CD4-positive, alpha-beta memory T cell (primary cell): Measurements from ENCODE around the gene PCID2. TPM values are rescaled to one million over a fixed set of nuclear protein-coding genes. Genes with fewer than 3 reads are reported as not detected.
A peak's percentile ranks its signal among the peaks of the same experiment; 100 is the strongest.
"Not testable (repeated sequence)": the region's sequence is repeated elsewhere in the genome, so short reads cannot be mapped to it uniquely, and the experiment has no call there.

Experiments
- CTCF ChIA-PET: fragments of 350-600 bp; sonication (Branson Sonifier 250); formaldehyde crosslinking; loops from one replicate; lab custom pipeline; 2021; ENCODE audit warnings: inconsistent platforms; ENCODE audit not compliant: partially characterized antibody; lab: Charles Lee
- POLR2A ChIA-PET: fragments of 350-600 bp; sonication (Branson Sonifier 250); formaldehyde crosslinking; loops from one replicate; lab custom pipeline; 2021; ENCODE audit not compliant: partially characterized antibody; lab: Charles Lee
- DNase-seq, 5 donors: peaks; one replicate each; pipeline versions ENCODE4 v3.0.0 to v3.0.0-alpha.2; 2020 to 2022; ENCODE audit warnings: mixed read lengths in 1 of 5
- H3K27ac ChIP-seq: one replicate; pipeline ENCODE4 v1.7.0; 2013; ENCODE audit warnings: low read depth, low read length
- H3K27me3 ChIP-seq: 2 replicates; pipeline ENCODE4 v1.7.0; 2013; ENCODE audit warnings: mild to moderate bottlenecking, low read length, moderate library complexity; ENCODE audit not compliant: insufficient read depth
- H3K36me3 ChIP-seq: 2 replicates; pipeline ENCODE4 v1.7.0; 2013; ENCODE audit warnings: mild to moderate bottlenecking, low read length, moderate library complexity; ENCODE audit not compliant: insufficient read depth
- H3K4me1 ChIP-seq: 2 replicates; pipeline ENCODE4 v1.7.0; 2013; ENCODE audit warnings: mild to moderate bottlenecking, low read length, moderate library complexity; ENCODE audit not compliant: insufficient read depth
- H3K4me3 ChIP-seq, 2 donors: one replicate each; pipeline ENCODE4 v1.7.0; 2013; ENCODE audit warnings: low read length in 2 of 2, mild to moderate bottlenecking in 1 of 2
- H3K9me3 ChIP-seq, 2 donors: one replicate each; pipeline ENCODE4 v1.7.0; 2013; ENCODE audit warnings: low read length in 2 of 2, control low read depth in 1 of 2; ENCODE audit not compliant: control insufficient read depth in 1 of 2
- H3K27ac Mint-ChIP-seq, 7 donors: one replicate each; pipeline ENCODE4 v1.8.0; 2020 to 2021; ENCODE audit warnings: mixed read lengths in 7 of 7, mild to moderate bottlenecking in 6 of 7, inconsistent platforms in 3 of 7, moderate library complexity in 3 of 7
- H3K27me3 Mint-ChIP-seq, 2 donors: one replicate each; pipeline ENCODE4 v1.8.0; 2020 to 2021; ENCODE audit warnings: mixed read lengths in 2 of 2
- H3K36me3 Mint-ChIP-seq, 2 donors: one replicate each; pipeline ENCODE4 v1.8.0; 2020 to 2021; ENCODE audit warnings: mixed read lengths in 2 of 2, inconsistent platforms in 1 of 2, mild to moderate bottlenecking in 1 of 2
- H3K4me1 Mint-ChIP-seq, 4 donors: one replicate each; pipeline ENCODE4 v1.8.0; 2020 to 2021; ENCODE audit warnings: mixed read lengths in 4 of 4, mild to moderate bottlenecking in 1 of 4
- H3K4me3 Mint-ChIP-seq, 8 donors: one replicate each; pipeline ENCODE4 v1.8.0; 2020 to 2021; ENCODE audit warnings: mixed read lengths in 8 of 8, mild to moderate bottlenecking in 7 of 8, moderate library complexity in 6 of 8, inconsistent platforms in 3 of 8
- H3K9me3 Mint-ChIP-seq, 8 donors: one replicate each; pipeline ENCODE4 v1.8.0; 2020 to 2021; ENCODE audit warnings: mixed read lengths in 8 of 8, mild to moderate bottlenecking in 5 of 8, inconsistent platforms in 3 of 8, moderate library complexity in 1 of 8
- intact Hi-C: fragments of 100-400 bp; cut with micrococcal nuclease; formaldehyde crosslinking; loops from one replicate; pipeline ENCODE4 v1.15.1; 2023
- polyA plus RNA-seq, 2 donors: library from polyadenylated mRNA; unstranded; fragments of 300-500 nt; fragmentation: Illumina TruSeq; gene quantifications; one replicate each; pipeline ENCODE4 v1.2.3, GENCODE V29; 2021
- total RNA-seq, 2 experiments: library from RNA; stranded (reverse); gene quantifications; one replicate each; pipeline ENCODE4 v1.2.3, GENCODE V29; 2021

Gene PCID2
- total and polyA plus RNA-seq, 4 experiments from 2014 or later = 78.2 to 100 (median 82.3) TPM

DNA sequence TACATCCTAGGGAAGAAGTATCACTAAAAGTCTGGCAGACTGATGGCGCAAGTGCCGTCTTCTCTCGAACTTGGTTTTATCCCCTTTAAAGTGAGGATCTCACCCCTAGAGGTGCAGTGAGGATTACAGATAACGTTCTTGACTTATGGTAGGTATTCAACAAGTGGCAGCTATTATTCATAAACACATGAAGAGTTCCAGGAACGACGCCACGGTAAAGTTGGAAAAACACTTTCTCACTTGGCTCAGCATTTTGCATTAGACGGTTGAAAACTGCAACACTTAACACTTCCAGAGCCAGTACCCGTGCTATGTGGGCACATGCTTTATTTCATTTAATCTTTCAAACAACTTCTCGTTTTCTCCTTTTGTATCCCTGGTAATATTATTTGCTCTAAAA is 41.3 kb downstream of the PCID2 start:
- Mint-ChIP-seq H3K4me1 (peaks cover 11 to 41% (median 26%) of the 10 kb centered on the region in 4 donors), H3K4me3 (no peak overlapping the region), H3K9me3 (peaks cover 0 to 17% (median 3%) of the 10 kb centered on the region in 8 donors), H3K27me3 (no peaks in the 10 kb centered on the region), H3K36me3 (peaks cover 28 to 31% of the 10 kb centered on the region in 2 donors), H3K27ac (peak overlapping the region in 1 of 7 donors; percentile 22)
- H3K27me3 ChIP-seq = no peaks in the 10 kb centered on the region
- no peak overlapping the region for H3K27ac ChIP-seq
- intact Hi-C loops = no loop called here
- no peaks in the 10 kb centered on the region for H3K9me3 ChIP-seq
- POLR2A ChIA-PET = interaction anchor here (1.5 kb wide), 1 partner anchor 8 kb away, joined by 3 read pairs; no protein-coding TSS in a partner anchor
- H3K4me3 ChIP-seq = no peak overlapping the region
- CTCF ChIA-PET = no interaction called here
- H3K36me3 ChIP-seq = no peaks in the 10 kb centered on the region
- no peak for DNase-seq
- peaks cover 25% of the 10 kb centered on the region for H3K4me1 ChIP-seq

DNA sequence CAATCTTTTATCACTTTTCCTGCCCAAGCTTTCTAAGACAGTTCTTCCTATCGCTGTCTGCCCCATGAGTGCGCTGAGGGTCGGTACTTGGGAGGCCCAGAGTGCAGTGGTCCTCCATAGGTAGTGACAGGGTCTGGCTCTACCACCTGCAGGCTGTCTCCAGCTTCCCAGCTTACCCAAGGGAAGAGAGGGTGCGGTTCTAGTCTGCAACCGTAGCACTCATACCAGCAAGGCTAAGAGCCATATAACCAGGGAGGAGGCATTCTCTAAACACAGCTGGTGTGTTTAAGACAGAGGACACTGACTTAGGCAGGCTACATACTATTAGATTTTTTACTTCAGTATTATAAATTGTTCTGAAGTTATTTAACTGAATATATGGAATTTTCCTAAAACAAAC is 41.8 kb downstream of the PCID2 start:
- Mint-ChIP-seq H3K4me1 (peaks cover 11 to 41% (median 26%) of the 10 kb centered on the region in 4 donors), H3K9me3 (peaks cover 0 to 17% (median 3%) of the 10 kb centered on the region in 8 donors), H3K27ac (peak overlapping the region in 5 of 7 donors; percentile 2 to 69 (median 31)), H3K36me3 (peaks cover 26 to 31% of the 10 kb centered on the region in 2 donors), H3K27me3 (no peaks in the 10 kb centered on the region), H3K4me3 (no peak overlapping the region)
- H3K4me1 ChIP-seq = peaks cover 25% of the 10 kb centered on the region
- H3K36me3 ChIP-seq = no peaks in the 10 kb centered on the region
- ChIA-PET POLR2A (interaction anchor here (1.5 kb wide), 1 partner anchor 9 kb away, joined by 3 read pairs; no protein-coding TSS in a partner anchor), CTCF (no interaction called here)
- H3K27ac ChIP-seq = no peak overlapping the region
- H3K9me3 ChIP-seq = no peaks in the 10 kb centered on the region
- H3K27me3 ChIP-seq = no peaks in the 10 kb centered on the region
- no peak overlapping the region for H3K4me3 ChIP-seq
- intact Hi-C loops = no loop called here
- DNase-seq = no peak

GRCh38 chr13:113166266-113166665 is 42.2 kb downstream of the PCID2 start:
- H3K36me3 ChIP-seq = no peaks in the 10 kb centered on the region
- H3K9me3 Mint-ChIP-seq = peaks cover 0 to 17% (median 3%) of the 10 kb centered on the region in 8 donors
- no peak overlapping the region for H3K4me3 Mint-ChIP-seq
- peak overlapping the region in 6 of 7 donors; percentile 2 to 77 (median 46) for H3K27ac Mint-ChIP-seq
- peaks cover 23 to 27% of the 10 kb centered on the region in 2 donors for H3K36me3 Mint-ChIP-seq
- H3K4me1 Mint-ChIP-seq = peaks cover 11 to 39% (median 25%) of the 10 kb centered on the region in 4 donors
- ChIA-PET CTCF (no interaction called here), POLR2A (interaction anchor here (1.2 to 1.5 kb wide), 2 partner anchors 9 to 42 kb away, joined by 3 to 4 read pairs; partner anchors contain the start of gene PCID2)
- no peak for DNase-seq
- no peak overlapping the region for H3K27ac ChIP-seq
- H3K9me3 ChIP-seq = no peaks in the 10 kb centered on the region
- no peak overlapping the region for H3K4me3 ChIP-seq
- H3K27me3 Mint-ChIP-seq = no peaks in the 10 kb centered on the region
- intact Hi-C loops = no loop called here
- H3K4me1 ChIP-seq = peaks cover 24% of the 10 kb centered on the region
- no peaks in the 10 kb centered on the region for H3K27me3 ChIP-seq

DNA sequence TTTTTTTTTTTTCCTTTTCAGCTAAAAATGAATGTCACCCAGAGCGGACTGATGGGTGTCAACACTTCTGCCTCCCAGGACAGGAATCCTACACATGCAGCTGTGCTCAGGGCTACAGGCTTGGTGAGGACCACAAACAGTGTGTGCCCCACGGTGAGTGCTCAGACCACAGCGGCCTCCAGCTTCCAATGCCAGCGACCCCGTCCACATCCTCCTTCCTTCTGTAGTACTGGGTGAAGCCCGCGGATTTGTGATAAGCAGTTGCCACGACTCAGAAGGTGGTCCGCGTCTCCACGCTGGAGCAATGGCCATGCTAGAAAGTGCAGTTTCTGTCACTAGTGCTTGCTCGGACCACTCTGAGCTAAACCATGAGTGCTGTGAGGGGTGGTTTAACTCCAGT is 44.0 kb downstream of the PCID2 start:
- H3K9me3 Mint-ChIP-seq = peaks cover 0 to 17% (median 3%) of the 10 kb centered on the region in 8 donors
- H3K27me3 ChIP-seq = no peaks in the 10 kb centered on the region
- H3K36me3 ChIP-seq = no peaks in the 10 kb centered on the region
- H3K4me3 ChIP-seq = no peak overlapping the region
- H3K4me1 ChIP-seq = peaks cover 24% of the 10 kb centered on the region
- ChIA-PET CTCF (no interaction called here), POLR2A (interaction anchor here (2.4 kb wide), 1 partner anchor 44 kb away, joined by 14 read pairs; the partner anchor contains the start of genes CUL4A and PCID2)
- intact Hi-C loops = no loop called here
- H3K27me3 Mint-ChIP-seq = no peaks in the 10 kb centered on the region
- H3K4me1 Mint-ChIP-seq = peaks cover 13 to 44% (median 31%) of the 10 kb centered on the region in 4 donors
- no peaks in the 10 kb centered on the region for H3K9me3 ChIP-seq
- DNase-seq = no peak
- H3K27ac ChIP-seq = no peak overlapping the region
- H3K36me3 Mint-ChIP-seq = peaks cover 12 to 17% of the 10 kb centered on the region in 2 donors
- peak overlapping the region in 2 of 8 donors; percentile 26 to 53 for H3K4me3 Mint-ChIP-seq
- peak overlapping the region in 5 of 7 donors; percentile 22 to 91 (median 79) for H3K27ac Mint-ChIP-seq

DNA sequence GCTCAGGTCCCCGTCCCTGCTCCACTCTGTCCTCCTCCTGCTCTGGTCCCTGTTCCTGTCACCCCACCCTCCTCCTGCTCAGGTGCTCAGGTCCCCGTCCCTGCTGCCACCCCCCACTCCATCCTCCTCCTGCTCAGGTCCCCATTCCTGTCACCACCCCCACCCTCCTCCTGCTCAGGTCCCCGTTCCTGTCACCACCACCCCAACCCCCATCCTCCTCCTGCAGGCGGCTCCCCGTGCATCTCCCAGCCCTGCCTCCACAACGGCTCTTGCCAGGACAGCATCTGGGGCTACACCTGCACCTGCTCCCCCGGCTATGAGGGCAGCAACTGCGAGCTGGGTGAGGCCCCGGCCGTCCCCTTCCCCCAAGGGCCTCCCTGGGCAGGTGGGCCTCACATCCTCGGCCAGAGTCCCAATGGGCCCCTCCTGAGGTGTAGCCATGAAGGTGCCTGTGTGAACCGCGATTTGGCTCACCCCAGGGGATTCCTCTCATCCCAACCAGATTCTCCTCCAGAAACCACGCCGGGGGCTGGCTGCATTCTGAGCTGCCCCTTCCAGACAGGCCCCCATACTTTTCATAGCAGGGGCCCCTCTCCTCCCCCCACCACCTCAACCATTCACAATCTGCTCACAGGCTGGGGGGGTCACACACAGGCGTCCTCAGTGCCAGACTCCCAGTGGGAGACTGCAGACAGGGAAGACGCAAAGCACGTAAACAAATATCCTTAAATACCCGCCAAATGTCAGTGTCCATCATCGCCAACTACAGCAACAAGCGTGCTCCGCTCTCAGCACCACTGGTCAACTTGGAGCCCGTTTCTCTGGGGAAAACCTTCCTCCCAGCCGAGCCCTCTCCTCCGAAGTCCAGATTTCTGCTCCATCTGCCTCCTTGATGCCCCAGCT is 45.4 kb downstream of the PCID2 start:
- Histone ChIP-seq H3K4me1 (peaks cover 24% of the 10 kb centered on the region), H3K4me3 (no peak overlapping the region), H3K36me3 (no peaks in the 10 kb centered on the region), H3K9me3 (no peaks in the 10 kb centered on the region), H3K27ac (peak overlapping the region; percentile 25), H3K27me3 (no peaks in the 10 kb centered on the region)
- peak in 2 of 5 donors; percentile 44 to 66 for DNase-seq
- H3K27ac Mint-ChIP-seq = peak overlapping the region in 6 of 7 donors; percentile 15 to 90 (median 67)
- H3K27me3 Mint-ChIP-seq = no peaks in the 10 kb centered on the region
- peaks cover 13 to 44% (median 31%) of the 10 kb centered on the region in 4 donors for H3K4me1 Mint-ChIP-seq
- H3K36me3 Mint-ChIP-seq = peaks cover 4 to 5% of the 10 kb centered on the region in 2 donors
- H3K9me3 Mint-ChIP-seq = peaks cover 0 to 13% (median 3%) of the 10 kb centered on the region in 8 donors
- ChIA-PET CTCF (no interaction called here), POLR2A (interaction anchor here (0.7 to 2.4 kb wide), 3 partner anchors 20 to 46 kb away, joined by 3 to 14 read pairs (median 4); partner anchors contain the start of genes CUL4A and PCID2)
- peak overlapping the region in 5 of 8 donors; percentile 45 to 68 (median 62) for H3K4me3 Mint-ChIP-seq
- intact Hi-C loops = no loop called here

DNA sequence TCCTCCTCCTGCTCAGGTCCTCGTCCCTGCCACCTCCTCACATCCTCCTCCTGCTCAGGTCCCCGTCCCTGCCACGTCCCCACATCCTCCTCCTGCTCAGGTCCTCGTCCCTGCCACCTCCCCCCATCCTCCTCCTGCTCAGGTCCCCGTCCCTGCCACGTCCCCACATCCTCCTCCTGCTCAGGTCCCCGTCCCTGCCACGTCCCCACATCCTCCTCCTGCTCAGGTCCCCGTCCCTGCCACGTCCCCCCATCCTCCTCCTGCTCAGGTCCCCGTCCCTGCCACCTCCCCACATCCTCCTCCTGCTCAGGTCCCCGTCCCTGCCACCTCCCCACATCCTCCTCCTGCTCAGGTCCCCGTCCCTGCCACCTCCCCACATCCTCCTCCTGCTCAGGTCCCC is 46.5 kb downstream of the PCID2 start:
- H3K27ac ChIP-seq, POLR2A ChIA-PET, H3K4me3 ChIP-seq, H3K36me3 ChIP-seq, intact Hi-C loops, CTCF ChIA-PET, DNase-seq, H3K36me3 Mint-ChIP-seq, H3K27ac Mint-ChIP-seq, H3K27me3 Mint-ChIP-seq, H3K9me3 ChIP-seq, H3K27me3 ChIP-seq, H3K4me3 Mint-ChIP-seq: not testable (repeated sequence)
- peaks cover 0 to 10% (median 0%) of the 10 kb centered on the region in 8 donors for H3K9me3 Mint-ChIP-seq
- peaks cover 15 to 44% (median 31%) of the 10 kb centered on the region in 4 donors for H3K4me1 Mint-ChIP-seq
- H3K4me1 ChIP-seq = peaks cover 24% of the 10 kb centered on the region

- H3K4me3 Mint-ChIP-seq = peak overlapping the region in 7 of 8 donors; percentile 33 to 73 (median 54)
- peaks cover 0 to 12% (median 0%) of the 10 kb centered on the region in 8 donors for H3K9me3 Mint-ChIP-seq
- peaks cover 24% of the 10 kb centered on the region for H3K4me1 ChIP-seq
- H3K36me3 ChIP-seq = no peaks in the 10 kb centered on the region
- H3K4me3 ChIP-seq = no peak overlapping the region
- H3K27me3 ChIP-seq = no peaks in the 10 kb centered on the region
- DNase-seq = no peak
- peaks cover 16 to 42% (median 31%) of the 10 kb centered on the region in 4 donors for H3K4me1 Mint-ChIP-seq
- CTCF ChIA-PET = no interaction called here
- H3K27ac ChIP-seq = peak overlapping the region; percentile 15
- no peaks in the 10 kb centered on the region for H3K36me3 Mint-ChIP-seq
- intact Hi-C loops = no loop called here
- H3K27me3 Mint-ChIP-seq = no peaks in the 10 kb centered on the region
- POLR2A ChIA-PET = interaction anchor here (0.7 kb wide), 1 partner anchor 48 kb away, joined by 3 read pairs; the partner anchor contains the start of genes CUL4A and PCID2
- H3K9me3 ChIP-seq = no peaks in the 10 kb centered on the region
- H3K27ac Mint-ChIP-seq = peak overlapping the region in 5 of 7 donors; percentile 49 to 90 (median 76)
Observed at GRCh38 chr13:113161433-113161832, 47.0 kb downstream of the PCID2 start.
